HepG2 (cell line): Measurements from ENCODE around the gene WIZ. TPM values are rescaled to one million over a fixed set of nuclear protein-coding genes. Genes with fewer than 3 reads are reported as not detected.

ENCODE experiments used
- MIER3 ChIP-seq: IDR thresholded peaks from 2 replicates; pipeline ENCODE4 v1.6.1; 2016; ENCODE audit warnings: missing compliant biosample characterization, borderline replicate concordance
- NONO ChIP-seq, 2 experiments: fragments of 450-650 bp in 1 of 2; sonication (generic) in 1 of 2; formaldehyde crosslinking in 1 of 2; IDR thresholded peaks in 1 of 2; conservative IDR thresholded peaks in 1 of 2; 2 replicates each; pipeline versions ENCODE4 v1.6.1 to v1.8.0; 2017 to 2022; ENCODE audit warnings: mild to moderate bottlenecking in 1 of 2, missing genetic modification reagents in 1 of 2, moderate library complexity in 1 of 2
- RXRA ChIP-seq: sonication (generic); formaldehyde crosslinking; IDR thresholded peaks from 2 replicates; pipeline ENCODE4 v1.5.1; 2020; ENCODE audit warnings: missing genetic modification reagents
- ZBTB20 ChIP-seq: sonication (generic); formaldehyde crosslinking; IDR thresholded peaks from 2 replicates; pipeline ENCODE4 v1.8.1; 2023; ENCODE audit warnings: missing genetic modification reagents, low read depth, mild to moderate bottlenecking, borderline replicate concordance
- ZBTB43 ChIP-seq: sonication (generic); formaldehyde crosslinking; conservative IDR thresholded peaks from 2 replicates; pipeline ENCODE4 v1.4.0; 2020; ENCODE audit warnings: missing genetic modification reagents
- ZFP62 ChIP-seq: sonication (generic); formaldehyde crosslinking; IDR thresholded peaks from 2 replicates; pipeline ENCODE4 v1.4.0; 2020; ENCODE audit warnings: missing genetic modification reagents
- ZNF234 ChIP-seq: sonication (generic); formaldehyde crosslinking; conservative IDR thresholded peaks from 2 replicates; pipeline ENCODE4 v1.5.1; 2020; ENCODE audit warnings: mild to moderate bottlenecking, missing genetic modification reagents
- ZNF44 ChIP-seq: sonication (generic); formaldehyde crosslinking; IDR thresholded peaks from 2 replicates; pipeline ENCODE4 v1.5.1; 2020; ENCODE audit warnings: mild to moderate bottlenecking, missing genetic modification reagents
- ZNF768 ChIP-seq: sonication (generic); formaldehyde crosslinking; IDR thresholded peaks from 2 replicates; pipeline ENCODE4 v1.4.0; 2020; ENCODE audit warnings: missing genetic modification reagents
- ZNF772 ChIP-seq: sonication (generic); formaldehyde crosslinking; IDR thresholded peaks from 2 replicates; pipeline ENCODE4 v1.5.0; 2020; ENCODE audit warnings: mild to moderate bottlenecking, missing genetic modification reagents
- polyA plus RNA-seq, 8 experiments: library from polyadenylated mRNA; depleted of rRNA in 3 of 8; stranded (reverse) in 7 of 8; unstranded in 1 of 8; fragments of >200 nt; fragmentation: Illumina TruSeq in 4 of 8; extraction: Trizol in 4 of 8; gene quantifications; 2 replicates each; pipeline versions ENCODE4 v1.2.1 to v1.2.3, GENCODE V29; 2011 to 2016; ENCODE audit warnings: low read depth in 4 of 8, missing spikeins in 1 of 8, mixed read lengths in 1 of 8; ENCODE audit not compliant: insufficient read depth in 1 of 8
- total RNA-seq, 5 experiments: library from RNA; depleted of rRNA; stranded (reverse); fragments of >200 nt; fragmentation: Illumina TruSeq; extraction: Trizol; gene quantifications; 2 replicates each; pipeline ENCODE4 v1.2.3, GENCODE V29; 2016; ENCODE audit warnings: low read depth in 1 of 5
- TF ChIP-seq, protein P1 (sequence below): sonication (generic); formaldehyde crosslinking; IDR thresholded peaks from 2 replicates; pipeline ENCODE4 v1.4.0; 2020; ENCODE audit warnings: missing genetic modification reagents, borderline replicate concordance
- TF ChIP-seq, protein P2 (sequence below): sonication (generic); formaldehyde crosslinking; IDR thresholded peaks from 2 replicates; pipeline ENCODE4 v1.5.0; 2020; ENCODE audit warnings: mild to moderate bottlenecking, missing genetic modification reagents, moderate library complexity
- TF ChIP-seq, protein P3 (sequence below): sonication (generic); formaldehyde crosslinking; IDR thresholded peaks from 2 replicates; pipeline ENCODE4 v1.8.0; 2022; ENCODE audit warnings: missing genetic modification reagents, low read depth, mild to moderate bottlenecking, borderline replicate concordance
- TF ChIP-seq, protein P4 (sequence below): IDR thresholded peaks from 2 replicates; pipeline ENCODE4 v1.6.1; 2016; ENCODE audit warnings: control low read depth
- TF ChIP-seq, protein P5 (sequence below): IDR thresholded peaks from 2 replicates; pipeline ENCODE4 v1.6.1; 2012; ENCODE audit warnings: low read length, improper control_type of control experiment

The WIZ gene
- total and polyA plus RNA-seq, 2 of the 13 experiments (the other 11 are each of a cell fraction or from before 2014, with no cell fraction given): 4.7 to 4.8 TPM

- TF ChIP-seq, protein P1, sequence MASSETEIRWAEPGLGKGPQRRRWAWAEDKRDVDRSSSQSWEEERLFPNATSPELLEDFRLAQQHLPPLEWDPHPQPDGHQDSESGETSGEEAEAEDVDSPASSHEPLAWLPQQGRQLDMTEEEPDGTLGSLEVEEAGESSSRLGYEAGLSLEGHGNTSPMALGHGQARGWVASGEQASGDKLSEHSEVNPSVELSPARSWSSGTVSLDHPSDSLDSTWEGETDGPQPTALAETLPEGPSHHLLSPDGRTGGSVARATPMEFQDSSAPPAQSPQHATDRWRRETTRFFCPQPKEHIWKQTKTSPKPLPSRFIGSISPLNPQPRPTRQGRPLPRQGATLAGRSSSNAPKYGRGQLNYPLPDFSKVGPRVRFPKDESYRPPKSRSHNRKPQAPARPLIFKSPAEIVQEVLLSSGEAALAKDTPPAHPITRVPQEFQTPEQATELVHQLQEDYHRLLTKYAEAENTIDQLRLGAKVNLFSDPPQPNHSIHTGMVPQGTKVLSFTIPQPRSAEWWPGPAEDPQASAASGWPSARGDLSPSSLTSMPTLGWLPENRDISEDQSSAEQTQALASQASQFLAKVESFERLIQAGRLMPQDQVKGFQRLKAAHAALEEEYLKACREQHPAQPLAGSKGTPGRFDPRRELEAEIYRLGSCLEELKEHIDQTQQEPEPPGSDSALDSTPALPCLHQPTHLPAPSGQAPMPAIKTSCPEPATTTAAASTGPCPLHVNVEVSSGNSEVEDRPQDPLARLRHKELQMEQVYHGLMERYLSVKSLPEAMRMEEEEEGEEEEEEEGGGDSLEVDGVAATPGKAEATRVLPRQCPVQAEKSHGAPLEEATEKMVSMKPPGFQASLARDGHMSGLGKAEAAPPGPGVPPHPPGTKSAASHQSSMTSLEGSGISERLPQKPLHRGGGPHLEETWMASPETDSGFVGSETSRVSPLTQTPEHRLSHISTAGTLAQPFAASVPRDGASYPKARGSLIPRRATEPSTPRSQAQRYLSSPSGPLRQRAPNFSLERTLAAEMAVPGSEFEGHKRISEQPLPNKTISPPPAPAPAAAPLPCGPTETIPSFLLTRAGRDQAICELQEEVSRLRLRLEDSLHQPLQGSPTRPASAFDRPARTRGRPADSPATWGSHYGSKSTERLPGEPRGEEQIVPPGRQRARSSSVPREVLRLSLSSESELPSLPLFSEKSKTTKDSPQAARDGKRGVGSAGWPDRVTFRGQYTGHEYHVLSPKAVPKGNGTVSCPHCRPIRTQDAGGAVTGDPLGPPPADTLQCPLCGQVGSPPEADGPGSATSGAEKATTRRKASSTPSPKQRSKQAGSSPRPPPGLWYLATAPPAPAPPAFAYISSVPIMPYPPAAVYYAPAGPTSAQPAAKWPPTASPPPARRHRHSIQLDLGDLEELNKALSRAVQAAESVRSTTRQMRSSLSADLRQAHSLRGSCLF (CRISPR knock-in tag): no peak
- TF ChIP-seq ZNF772 (CRISPR knock-in tag) (no peak), ZNF234 (CRISPR knock-in tag) (peak; percentile 62; the same call in 1 of the 2 replicates), RXRA (CRISPR knock-in tag) (0 out of 2 replicates have a peak, but pooled peaks have one; percentile 21), ZNF44 (no peak), NONO (IDR thresholded peaks at IDR 0.05) (no peak), NONO (CRISPR knock-in tag; conservative IDR thresholded peaks at IDR 0.05) (peak; percentile 78; the same call in 1 of the 2 replicates), ZNF768 (CRISPR knock-in tag) (peak; percentile 8; the same call in 1 of the 2 replicates), ZBTB43 (CRISPR knock-in tag) (no peak), MIER3 (no peak), ZBTB20 (no peak), ZFP62 (CRISPR knock-in tag) (no peak)
- TF ChIP-seq, protein P2, sequence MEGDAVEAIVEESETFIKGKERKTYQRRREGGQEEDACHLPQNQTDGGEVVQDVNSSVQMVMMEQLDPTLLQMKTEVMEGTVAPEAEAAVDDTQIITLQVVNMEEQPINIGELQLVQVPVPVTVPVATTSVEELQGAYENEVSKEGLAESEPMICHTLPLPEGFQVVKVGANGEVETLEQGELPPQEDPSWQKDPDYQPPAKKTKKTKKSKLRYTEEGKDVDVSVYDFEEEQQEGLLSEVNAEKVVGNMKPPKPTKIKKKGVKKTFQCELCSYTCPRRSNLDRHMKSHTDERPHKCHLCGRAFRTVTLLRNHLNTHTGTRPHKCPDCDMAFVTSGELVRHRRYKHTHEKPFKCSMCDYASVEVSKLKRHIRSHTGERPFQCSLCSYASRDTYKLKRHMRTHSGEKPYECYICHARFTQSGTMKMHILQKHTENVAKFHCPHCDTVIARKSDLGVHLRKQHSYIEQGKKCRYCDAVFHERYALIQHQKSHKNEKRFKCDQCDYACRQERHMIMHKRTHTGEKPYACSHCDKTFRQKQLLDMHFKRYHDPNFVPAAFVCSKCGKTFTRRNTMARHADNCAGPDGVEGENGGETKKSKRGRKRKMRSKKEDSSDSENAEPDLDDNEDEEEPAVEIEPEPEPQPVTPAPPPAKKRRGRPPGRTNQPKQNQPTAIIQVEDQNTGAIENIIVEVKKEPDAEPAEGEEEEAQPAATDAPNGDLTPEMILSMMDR (CRISPR knock-in tag): peak; percentile 2; the same call in 1 of the 2 replicates
- TF ChIP-seq, protein P3, sequence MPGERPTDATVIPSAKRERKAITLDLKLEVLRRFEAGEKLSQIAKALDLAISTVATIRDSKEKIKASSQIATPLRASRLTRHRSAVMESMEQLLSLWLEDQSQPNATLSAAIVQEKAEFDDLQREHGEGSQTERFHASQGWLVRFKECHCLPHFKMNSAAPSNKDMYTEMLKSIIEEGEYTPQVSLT (CRISPR knock-in tag): no peak; the same call in 1 of the 2 replicates
- TF ChIP-seq, protein P4, sequence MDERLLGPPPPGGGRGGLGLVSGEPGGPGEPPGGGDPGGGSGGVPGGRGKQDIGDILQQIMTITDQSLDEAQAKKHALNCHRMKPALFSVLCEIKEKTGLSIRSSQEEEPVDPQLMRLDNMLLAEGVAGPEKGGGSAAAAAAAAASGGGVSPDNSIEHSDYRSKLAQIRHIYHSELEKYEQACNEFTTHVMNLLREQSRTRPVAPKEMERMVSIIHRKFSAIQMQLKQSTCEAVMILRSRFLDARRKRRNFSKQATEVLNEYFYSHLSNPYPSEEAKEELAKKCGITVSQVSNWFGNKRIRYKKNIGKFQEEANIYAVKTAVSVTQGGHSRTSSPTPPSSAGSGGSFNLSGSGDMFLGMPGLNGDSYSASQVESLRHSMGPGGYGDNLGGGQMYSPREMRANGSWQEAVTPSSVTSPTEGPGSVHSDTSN (CRISPR knock-in tag): no peak
- TF ChIP-seq, protein P5, sequence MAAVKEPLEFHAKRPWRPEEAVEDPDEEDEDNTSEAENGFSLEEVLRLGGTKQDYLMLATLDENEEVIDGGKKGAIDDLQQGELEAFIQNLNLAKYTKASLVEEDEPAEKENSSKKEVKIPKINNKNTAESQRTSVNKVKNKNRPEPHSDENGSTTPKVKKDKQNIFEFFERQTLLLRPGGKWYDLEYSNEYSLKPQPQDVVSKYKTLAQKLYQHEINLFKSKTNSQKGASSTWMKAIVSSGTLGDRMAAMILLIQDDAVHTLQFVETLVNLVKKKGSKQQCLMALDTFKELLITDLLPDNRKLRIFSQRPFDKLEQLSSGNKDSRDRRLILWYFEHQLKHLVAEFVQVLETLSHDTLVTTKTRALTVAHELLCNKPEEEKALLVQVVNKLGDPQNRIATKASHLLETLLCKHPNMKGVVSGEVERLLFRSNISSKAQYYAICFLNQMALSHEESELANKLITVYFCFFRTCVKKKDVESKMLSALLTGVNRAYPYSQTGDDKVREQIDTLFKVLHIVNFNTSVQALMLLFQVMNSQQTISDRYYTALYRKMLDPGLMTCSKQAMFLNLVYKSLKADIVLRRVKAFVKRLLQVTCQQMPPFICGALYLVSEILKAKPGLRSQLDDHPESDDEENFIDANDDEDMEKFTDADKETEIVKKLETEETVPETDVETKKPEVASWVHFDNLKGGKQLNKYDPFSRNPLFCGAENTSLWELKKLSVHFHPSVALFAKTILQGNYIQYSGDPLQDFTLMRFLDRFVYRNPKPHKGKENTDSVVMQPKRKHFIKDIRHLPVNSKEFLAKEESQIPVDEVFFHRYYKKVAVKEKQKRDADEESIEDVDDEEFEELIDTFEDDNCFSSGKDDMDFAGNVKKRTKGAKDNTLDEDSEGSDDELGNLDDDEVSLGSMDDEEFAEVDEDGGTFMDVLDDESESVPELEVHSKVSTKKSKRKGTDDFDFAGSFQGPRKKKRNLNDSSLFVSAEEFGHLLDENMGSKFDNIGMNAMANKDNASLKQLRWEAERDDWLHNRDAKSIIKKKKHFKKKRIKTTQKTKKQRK: no peak
Measured at GRCh38 chr19:15379999-15380647, 69.6 kb downstream of the WIZ start (continued).
